T-helper 17 cell (primary cell): ENCODE results near the gene C1orf87. TPM values are rescaled to one million over a fixed set of nuclear protein-coding genes. Genes with fewer than 3 reads are reported as not detected.

ENCODE experiments used
- ATAC-seq: fragments of 150-1000 bp; cut with Tn5 transposase; 2 replicates; pipeline ENCODE4 v1.10.0; 2021; ENCODE audit warnings: mild to moderate bottlenecking, moderate library complexity
- DNase-seq, 3 donors: peaks; one replicate each; pipeline versions ENCODE4 v3.0.0 to v3.0.0-alpha.2; 2020 to 2021
- H3K9me3 ChIP-seq: one replicate; pipeline ENCODE4 v1.7.0; 2013; ENCODE audit warnings: low read length, mild to moderate bottlenecking; ENCODE audit not compliant: control insufficient read depth, poor library complexity, severe bottlenecking
- H3K27ac Mint-ChIP-seq: one replicate; pipeline ENCODE4 v1.8.0; 2022; ENCODE audit warnings: mild to moderate bottlenecking, moderate library complexity, mixed read lengths
- H3K27me3 Mint-ChIP-seq: one replicate; pipeline ENCODE4 v1.8.0; 2022; ENCODE audit warnings: mixed read lengths
- H3K36me3 Mint-ChIP-seq: one replicate; pipeline ENCODE4 v1.8.0; 2022; ENCODE audit warnings: low read depth, mixed read lengths
- H3K4me1 Mint-ChIP-seq: one replicate; pipeline ENCODE4 v1.8.0; 2022; ENCODE audit warnings: mild to moderate bottlenecking, mixed read lengths
- H3K4me3 Mint-ChIP-seq: one replicate; pipeline ENCODE4 v1.8.0; 2022; ENCODE audit warnings: mild to moderate bottlenecking, moderate library complexity, mixed read lengths
- total RNA-seq, 4 donors: library from RNA in 2 of 4; stranded (reverse) in 2 of 4; gene quantifications; one replicate each; pipeline ENCODE4 v1.2.3 and lab custom pipeline; 2022 to 2026

C1orf87 gene
- total RNA-seq, 2 donors from 2014 or later: not detected

DNA sequence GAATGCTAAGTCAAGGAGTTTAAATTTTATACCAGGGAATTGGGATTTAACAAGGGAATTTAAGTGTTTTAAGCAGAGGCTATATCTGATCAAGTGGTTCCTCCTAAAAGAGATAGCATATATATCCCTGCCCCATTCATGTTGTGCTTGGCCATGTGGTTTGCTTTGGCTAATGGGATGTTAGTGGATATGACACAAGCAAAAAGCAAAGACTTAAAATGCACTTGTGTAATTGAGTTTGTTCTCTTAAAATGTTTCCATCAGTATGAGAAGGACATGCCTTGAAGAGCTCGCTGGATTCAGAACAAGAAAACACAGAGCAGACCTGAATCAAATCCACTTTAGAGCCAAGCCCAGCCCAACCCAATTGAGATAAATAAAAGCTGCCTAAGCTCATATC is 22.4 kb downstream of the C1orf87 start:
- H3K9me3 ChIP-seq: no peaks in the 10 kb centered on the region
- no peak for DNase-seq
- Mint-ChIP-seq H3K36me3 (no peaks in the 10 kb centered on the region), H3K27me3 (no peaks in the 10 kb centered on the region), H3K4me3 (no peak overlapping the region), H3K27ac (no peak overlapping the region), H3K4me1 (no peaks in the 10 kb centered on the region)
- ATAC-seq: no peak

DNA sequence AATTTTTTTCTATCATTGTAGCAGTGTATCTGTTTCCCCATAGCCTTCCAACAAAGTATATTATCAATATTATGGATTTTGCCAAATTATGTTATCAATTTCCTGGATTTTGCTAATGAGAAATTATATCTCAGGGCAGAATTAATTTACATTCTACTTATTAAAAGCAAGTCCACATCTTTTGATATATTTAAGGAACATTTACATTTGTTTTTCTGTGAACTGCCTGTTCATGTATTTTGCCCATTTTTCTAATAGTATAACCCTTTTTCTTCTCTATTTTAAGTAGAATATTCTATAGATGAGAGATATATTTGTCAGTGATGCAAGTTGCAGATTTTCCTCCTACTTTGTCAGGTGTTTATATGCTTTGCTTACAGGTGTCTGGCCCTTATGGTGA is 24.4 kb downstream of the C1orf87 start:
- Mint-ChIP-seq H3K27ac (no peak overlapping the region), H3K4me1 (no peaks in the 10 kb centered on the region), H3K27me3 (peaks cover 4% of the 10 kb centered on the region), H3K4me3 (no peak overlapping the region), H3K36me3 (no peaks in the 10 kb centered on the region)
- no peak for DNase-seq
- ATAC-seq: no peak
- no peaks in the 10 kb centered on the region for H3K9me3 ChIP-seq

DNA sequence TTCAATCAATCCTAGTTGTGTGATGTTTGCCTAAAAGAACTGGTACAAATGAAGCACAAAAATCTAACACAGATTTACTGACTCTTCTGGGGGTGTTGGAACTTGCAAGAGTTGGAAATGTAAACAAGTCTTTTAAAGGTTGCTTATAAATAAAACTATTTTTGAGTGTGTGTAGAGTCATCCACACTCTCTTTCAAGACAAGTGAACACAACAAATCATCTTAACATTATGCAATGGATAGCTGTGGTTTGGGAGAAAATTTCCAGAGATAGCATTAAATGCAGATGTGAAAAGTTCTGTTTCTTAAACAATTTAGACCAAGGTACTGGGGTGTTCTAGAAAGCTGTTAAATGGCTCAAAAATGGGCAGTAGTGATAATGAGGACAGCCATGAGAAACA is 28.7 kb downstream of the C1orf87 start:
- no peaks in the 10 kb centered on the region for H3K9me3 ChIP-seq
- ATAC-seq (no peak), DNase-seq (no peak)
- H3K4me3 Mint-ChIP-seq: no peak overlapping the region
- no peaks in the 10 kb centered on the region for H3K36me3 Mint-ChIP-seq
- H3K4me1 Mint-ChIP-seq: no peaks in the 10 kb centered on the region
- H3K27me3 Mint-ChIP-seq: peaks cover 9% of the 10 kb centered on the region
- no peak overlapping the region for H3K27ac Mint-ChIP-seq

DNA sequence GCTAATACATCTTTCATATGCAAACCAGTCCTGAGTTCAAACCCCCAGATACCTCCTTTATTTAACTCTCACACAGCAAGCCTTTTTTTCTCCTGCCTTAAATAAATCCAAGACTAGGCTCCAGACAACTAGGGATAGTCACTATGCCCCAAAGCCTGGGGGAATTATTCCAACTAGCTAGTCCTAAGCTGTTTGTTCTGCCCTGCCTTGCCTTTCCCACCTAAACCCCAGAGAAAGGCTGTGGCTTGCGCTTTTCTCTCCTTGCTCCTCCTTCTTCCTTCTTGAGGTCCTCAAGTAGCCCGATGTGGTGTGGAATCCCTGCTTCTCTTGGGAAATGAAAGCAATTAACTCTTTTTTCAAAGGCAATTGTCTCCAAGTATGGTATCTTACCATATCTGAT is 31.8 kb downstream of the C1orf87 start:
- Mint-ChIP-seq H3K27ac (no peak overlapping the region), H3K4me3 (no peak overlapping the region), H3K27me3 (peaks cover 9% of the 10 kb centered on the region), H3K4me1 (no peaks in the 10 kb centered on the region), H3K36me3 (no peaks in the 10 kb centered on the region)
- no peak for ATAC-seq
- no peak for DNase-seq
- H3K9me3 ChIP-seq: no peaks in the 10 kb centered on the region

DNA sequence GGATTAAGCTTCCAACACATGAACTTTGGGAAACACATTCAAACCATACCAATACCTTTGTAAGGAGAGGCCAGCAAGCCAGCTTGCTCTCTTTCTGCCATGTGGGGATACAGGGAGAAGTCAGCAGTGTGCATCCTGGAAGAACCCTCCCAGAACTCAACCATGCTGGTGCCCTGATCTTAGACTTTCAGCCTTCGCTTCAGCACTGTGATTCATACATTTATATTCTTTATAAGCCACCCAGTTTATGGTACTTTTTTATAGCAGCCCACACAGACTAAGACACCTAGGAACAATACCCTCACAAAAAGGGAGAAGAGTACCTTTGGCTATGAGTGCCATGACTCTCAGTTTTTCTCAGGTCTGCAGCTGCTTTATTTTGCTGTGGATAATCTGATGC is 35.9 kb downstream of the C1orf87 start:
- ATAC-seq (no peak), DNase-seq (no peak)
- H3K36me3 Mint-ChIP-seq: no peaks in the 10 kb centered on the region
- no peak overlapping the region for H3K4me3 Mint-ChIP-seq
- no peaks in the 10 kb centered on the region for H3K9me3 ChIP-seq
- H3K27me3 Mint-ChIP-seq: peaks cover 13% of the 10 kb centered on the region
- no peak overlapping the region for H3K27ac Mint-ChIP-seq
- no peaks in the 10 kb centered on the region for H3K4me1 Mint-ChIP-seq

DNA sequence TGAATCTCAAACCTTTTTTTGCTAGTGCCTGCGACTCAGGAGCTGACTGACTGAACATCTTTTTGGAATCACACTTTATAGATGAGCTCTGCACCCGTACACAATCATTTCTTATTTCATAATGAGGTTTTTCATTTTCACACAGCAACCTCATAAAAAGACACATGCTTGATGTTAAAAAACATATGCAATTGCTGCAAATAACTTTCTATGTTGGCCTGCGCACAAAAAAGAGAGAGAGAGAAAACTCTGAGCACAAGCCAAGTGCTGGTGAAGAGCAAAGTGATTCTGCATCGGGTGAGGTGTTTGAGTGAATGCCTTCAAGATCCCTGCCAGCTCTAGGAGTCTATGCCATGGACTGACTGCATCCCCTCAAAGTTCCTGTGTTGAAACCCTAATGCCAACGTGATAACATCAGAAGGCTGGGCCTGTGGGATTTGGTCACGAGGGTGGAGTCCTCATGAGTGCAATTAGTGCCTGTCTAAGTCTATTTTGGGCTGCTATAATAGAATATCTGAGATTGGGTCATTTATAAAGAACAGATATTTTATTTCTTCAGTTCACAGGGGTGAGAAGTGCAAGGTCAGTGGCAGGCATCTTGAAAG is 36.6 kb downstream of the C1orf87 start:
- Mint-ChIP-seq H3K27me3 (peaks cover 11% of the 10 kb centered on the region), H3K27ac (no peak overlapping the region), H3K36me3 (no peaks in the 10 kb centered on the region), H3K4me3 (no peak overlapping the region), H3K4me1 (no peaks in the 10 kb centered on the region)
- ATAC-seq (no peak), DNase-seq (no peak)
- H3K9me3 ChIP-seq: no peaks in the 10 kb centered on the region

DNA sequence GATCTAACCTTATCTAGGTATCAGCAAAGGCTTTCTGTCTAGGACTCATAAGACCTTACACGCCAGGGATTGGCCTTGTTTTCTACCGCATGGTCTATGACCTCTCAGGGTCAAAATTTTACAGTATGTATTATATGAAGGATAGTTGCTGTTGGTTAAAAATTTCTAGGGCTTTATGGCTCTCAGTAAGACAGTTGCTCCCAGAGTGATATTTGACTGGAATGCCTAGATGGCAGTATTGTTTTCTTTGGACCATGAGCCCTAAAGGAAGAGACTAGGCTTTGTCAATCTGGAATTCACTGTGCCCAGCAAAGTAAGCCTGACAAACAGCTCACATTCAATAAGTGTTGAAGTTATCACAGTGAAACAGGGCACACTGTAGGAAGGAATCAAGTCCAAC is 37.6 kb downstream of the C1orf87 start:
- no peaks in the 10 kb centered on the region for H3K36me3 Mint-ChIP-seq
- H3K27me3 Mint-ChIP-seq: peaks cover 11% of the 10 kb centered on the region
- ATAC-seq: no peak
- no peak overlapping the region for H3K27ac Mint-ChIP-seq
- H3K9me3 ChIP-seq: no peaks in the 10 kb centered on the region
- H3K4me1 Mint-ChIP-seq: no peaks in the 10 kb centered on the region
- no peak overlapping the region for H3K4me3 Mint-ChIP-seq
- DNase-seq: no peak

DNA sequence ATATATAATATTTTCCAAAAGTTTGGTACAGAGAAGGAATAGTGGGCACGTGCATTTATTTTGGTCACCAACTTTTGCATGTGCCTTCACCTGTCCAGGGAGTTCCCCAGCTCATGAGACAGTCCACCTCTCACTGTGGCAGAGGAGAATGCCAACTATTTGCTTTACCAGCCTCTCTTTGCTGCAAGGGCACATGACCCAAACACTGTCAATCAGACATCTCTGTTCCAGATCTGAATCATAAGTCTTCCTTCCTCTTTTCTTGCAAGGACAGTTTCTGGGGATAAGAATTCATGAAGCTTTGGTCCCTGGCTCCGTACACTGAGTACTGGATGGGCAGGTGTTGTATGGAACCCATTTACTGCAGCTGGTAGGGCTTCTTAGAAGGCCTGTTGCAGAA is 38.6 kb downstream of the C1orf87 start:
- no peaks in the 10 kb centered on the region for H3K9me3 ChIP-seq
- peaks cover 17% of the 10 kb centered on the region for H3K27me3 Mint-ChIP-seq
- DNase-seq: no peak
- H3K4me1 Mint-ChIP-seq: no peaks in the 10 kb centered on the region
- H3K36me3 Mint-ChIP-seq: no peaks in the 10 kb centered on the region
- no peak for ATAC-seq
- H3K4me3 Mint-ChIP-seq: no peak overlapping the region
- no peak overlapping the region for H3K27ac Mint-ChIP-seq

DNA sequence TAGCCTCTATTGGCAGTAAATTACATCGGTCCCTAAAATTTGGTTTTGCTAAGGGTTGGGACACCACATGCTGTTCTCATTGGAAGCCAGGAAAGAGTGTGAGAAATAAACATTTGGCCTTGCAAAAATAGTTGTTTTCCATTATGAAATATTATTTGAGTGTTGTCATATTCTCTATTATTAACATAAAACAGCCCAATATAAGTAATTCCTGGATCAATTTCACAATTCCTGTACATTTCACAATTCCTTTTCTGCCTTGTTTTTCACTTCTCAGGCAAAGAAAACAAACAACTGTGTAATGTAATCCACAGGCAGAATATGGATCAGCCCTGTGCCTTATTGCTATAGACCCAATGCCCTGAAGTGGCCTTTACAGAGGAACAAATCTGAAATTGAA is 40.5 kb downstream of the C1orf87 start:
- no peaks in the 10 kb centered on the region for H3K4me1 Mint-ChIP-seq
- DNase-seq (no peak), ATAC-seq (no peak)
- no peaks in the 10 kb centered on the region for H3K36me3 Mint-ChIP-seq
- H3K27ac Mint-ChIP-seq: no peak overlapping the region
- peaks cover 20% of the 10 kb centered on the region for H3K27me3 Mint-ChIP-seq
- H3K9me3 ChIP-seq: no peaks in the 10 kb centered on the region
- no peak overlapping the region for H3K4me3 Mint-ChIP-seq

DNA sequence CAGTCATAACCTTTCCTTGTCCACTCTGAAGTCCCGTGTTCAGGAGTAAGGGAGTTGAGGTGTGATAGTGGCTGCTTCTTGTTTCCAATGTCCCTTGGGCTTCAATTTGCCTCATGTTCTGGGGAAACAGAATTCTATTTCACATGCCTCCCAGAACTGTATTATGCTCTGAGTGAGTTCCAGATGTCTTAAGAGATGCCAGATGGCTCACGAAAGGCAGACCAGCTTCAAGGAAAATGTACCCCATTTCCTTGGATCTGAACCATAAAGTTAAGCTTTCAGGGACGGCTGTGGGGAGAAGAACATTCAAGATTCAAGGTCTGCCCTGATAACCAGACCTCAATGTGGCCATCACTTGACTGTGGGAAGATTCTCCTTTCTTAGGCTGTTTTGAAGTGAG is 42.4 kb downstream of the C1orf87 start:
- Mint-ChIP-seq H3K36me3 (no peaks in the 10 kb centered on the region), H3K4me3 (no peak overlapping the region)
- no peak for ATAC-seq

DNA sequence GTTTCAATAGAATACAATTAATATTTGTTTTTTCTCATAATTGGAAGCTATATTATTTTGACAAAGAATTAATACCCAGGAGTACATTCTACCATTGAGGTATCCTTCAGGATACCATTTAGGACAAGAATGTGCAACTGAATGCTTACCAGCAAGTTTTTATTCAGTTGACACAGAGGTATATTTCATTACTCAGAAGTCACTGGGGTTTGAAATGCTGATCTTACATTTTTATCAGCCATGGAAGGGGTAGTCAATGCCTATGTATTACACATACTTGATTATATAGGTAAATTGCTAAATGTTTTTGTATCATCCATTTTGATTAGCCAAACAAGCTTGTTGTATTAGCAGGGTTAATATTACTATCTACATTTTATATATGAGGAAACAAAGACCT is 48.0 kb downstream of the C1orf87 start:
- H3K9me3 ChIP-seq: no peaks in the 10 kb centered on the region
- H3K27ac Mint-ChIP-seq: no peak overlapping the region
- DNase-seq (no peak), ATAC-seq (no peak)
- no peak overlapping the region for H3K4me3 Mint-ChIP-seq
- peaks cover 17% of the 10 kb centered on the region for H3K27me3 Mint-ChIP-seq
- H3K36me3 Mint-ChIP-seq: no peaks in the 10 kb centered on the region
- no peaks in the 10 kb centered on the region for H3K4me1 Mint-ChIP-seq

More for the DNA sequence above, 42.4 kb downstream of the C1orf87 start:
- Mint-ChIP-seq H3K27me3 (peaks cover 29% of the 10 kb centered on the region), H3K4me1 (no peaks in the 10 kb centered on the region), H3K27ac (no peak overlapping the region)
- DNase-seq: no peak
- H3K9me3 ChIP-seq: no peaks in the 10 kb centered on the region

DNA sequence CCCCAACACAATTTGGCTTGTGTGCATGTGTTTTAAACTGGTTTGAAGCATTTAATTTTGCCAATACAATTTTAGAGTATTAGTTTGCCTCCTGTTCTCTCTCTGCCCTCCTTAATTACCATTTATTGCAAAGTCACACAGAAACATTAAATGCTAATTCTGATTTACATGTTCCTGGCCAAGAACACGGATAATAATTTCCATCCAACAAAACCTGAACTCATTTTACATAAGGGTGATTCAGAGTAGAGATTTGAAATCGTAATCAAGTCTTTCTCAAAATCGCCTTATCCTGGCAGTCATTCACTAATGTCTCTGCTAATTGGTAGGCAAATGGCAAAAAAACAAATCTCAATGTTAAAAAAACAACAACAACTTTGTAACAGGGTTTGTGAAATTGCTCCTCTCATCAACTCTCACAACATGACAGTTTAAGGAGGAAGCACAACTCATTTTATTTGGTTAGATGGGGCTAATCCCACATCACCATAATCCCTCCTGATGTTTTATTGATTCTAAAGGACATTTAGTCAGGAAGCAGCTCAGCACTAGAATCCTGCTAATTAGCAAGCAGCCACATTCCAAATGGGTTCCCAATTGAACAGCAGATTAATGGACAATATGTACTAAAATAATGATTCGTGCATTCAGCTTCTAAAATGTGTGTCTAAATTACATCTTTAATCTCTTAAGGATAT is 55.9 kb downstream of the C1orf87 start:
- Mint-ChIP-seq H3K36me3 (no peaks in the 10 kb centered on the region), H3K4me3 (no peak overlapping the region), H3K4me1 (no peaks in the 10 kb centered on the region), H3K27ac (no peak overlapping the region), H3K27me3 (peaks cover 12% of the 10 kb centered on the region)
- DNase-seq: no peak
- no peaks in the 10 kb centered on the region for H3K9me3 ChIP-seq
- no peak for ATAC-seq

DNA sequence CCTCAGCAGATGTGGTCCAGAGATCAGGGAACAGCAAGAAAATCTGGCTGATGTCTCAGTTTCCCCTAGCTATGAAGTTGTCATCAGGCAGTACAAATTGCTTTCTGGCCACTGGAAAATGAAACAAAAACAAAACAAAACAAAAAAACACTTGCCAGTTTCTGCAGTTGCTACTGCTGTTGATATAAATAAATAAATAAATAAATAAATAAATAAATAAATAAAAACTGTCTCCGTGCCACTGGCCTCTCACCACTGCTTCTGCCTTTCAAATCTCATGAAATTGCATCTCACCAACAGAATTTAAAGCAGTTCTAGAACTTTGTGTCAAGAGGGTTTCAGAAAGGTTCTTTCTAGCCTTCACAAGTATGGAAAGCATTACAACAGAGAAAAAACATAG is 62.9 kb downstream of the C1orf87 start:
- H3K4me1 Mint-ChIP-seq: no peaks in the 10 kb centered on the region

DNA sequence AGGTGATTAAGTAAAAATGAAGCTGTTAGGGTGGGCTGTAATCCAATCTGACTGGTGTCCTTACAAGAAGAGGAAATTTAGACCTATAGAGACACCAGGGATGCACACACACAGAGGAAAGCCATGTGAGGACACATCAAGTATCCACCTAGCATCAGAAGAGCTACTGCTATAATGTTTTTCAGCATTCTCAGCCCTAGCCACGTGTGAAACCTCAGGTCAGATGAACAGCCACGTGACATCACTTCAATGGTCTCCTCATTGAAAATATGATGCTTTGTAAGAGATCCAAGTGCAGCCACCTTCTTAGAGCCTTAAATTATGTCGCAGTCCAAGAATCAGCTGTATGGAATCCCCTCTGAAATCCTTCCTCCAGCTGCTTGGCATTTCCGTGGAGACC is 65.1 kb downstream of the C1orf87 start:
- ATAC-seq (no peak), DNase-seq (no peak)
- H3K4me3 Mint-ChIP-seq: no peak overlapping the region
- no peaks in the 10 kb centered on the region for H3K4me1 Mint-ChIP-seq
- H3K9me3 ChIP-seq: no peaks in the 10 kb centered on the region
- H3K27me3 Mint-ChIP-seq: peaks cover 16% of the 10 kb centered on the region
- H3K36me3 Mint-ChIP-seq: peaks cover 3% of the 10 kb centered on the region
- no peak overlapping the region for H3K27ac Mint-ChIP-seq

More for the DNA sequence above, 62.9 kb downstream of the C1orf87 start:
- Mint-ChIP-seq H3K27me3 (peaks cover 11% of the 10 kb centered on the region), H3K27ac (no peak overlapping the region), H3K4me3 (no peak overlapping the region), H3K36me3 (peaks cover 3% of the 10 kb centered on the region)
- no peaks in the 10 kb centered on the region for H3K9me3 ChIP-seq
- DNase-seq: no peak
- ATAC-seq: no peak
